ENCODE data around the gene NCAM1.
A peak's percentile ranks its signal among the peaks of the same experiment; 100 is the strongest.

Gene NCAM1

GRCh38 chr11:113111156-113111555 is 149.9 kb downstream of the NCAM1 start:
- Histone ChIP-seq H3K9me2 (replicated peaks; ENCODE audit: insufficient read depth, low read length) (no peaks in the 10 kb centered on the region), H3K9me3 (ENCODE audit: insufficient read depth, low read length) (no peaks in the 10 kb centered on the region), H3F3A (ENCODE audit: insufficient read depth) (no peaks in the 10 kb centered on the region), H3K9ac (ENCODE audit: low read length) (no peak overlapping the region), H3K36me3 (ENCODE audit: low read length) (no peaks in the 10 kb centered on the region), H3K27ac (ENCODE audit: low read depth, low read length) (no peak overlapping the region), H2AFZ (ENCODE audit: low read depth, low read length, severe bottlenecking) (no peak overlapping the region), H4K20me1 (ENCODE audit: low read depth, low read length) (no peaks in the 10 kb centered on the region), H3K27me3 (ENCODE audit: low read length) (no peaks in the 10 kb centered on the region), H3K79me2 (ENCODE audit: insufficient read depth, low read length) (no peaks in the 10 kb centered on the region), H3K4me3 (ENCODE audit: insufficient read depth, low read length, poor library complexity, severe bottlenecking) (no peak overlapping the region), H3K4me2 (ENCODE audit: low read depth, low read length, poor library complexity, severe bottlenecking) (no peak overlapping the region)
- no peak for TF ChIP-seq EZH2phosphoT487 (conservative IDR thresholded peaks at IDR 0.05; ENCODE audit: low read length)
- TF ChIP-seq, protein P1, sequence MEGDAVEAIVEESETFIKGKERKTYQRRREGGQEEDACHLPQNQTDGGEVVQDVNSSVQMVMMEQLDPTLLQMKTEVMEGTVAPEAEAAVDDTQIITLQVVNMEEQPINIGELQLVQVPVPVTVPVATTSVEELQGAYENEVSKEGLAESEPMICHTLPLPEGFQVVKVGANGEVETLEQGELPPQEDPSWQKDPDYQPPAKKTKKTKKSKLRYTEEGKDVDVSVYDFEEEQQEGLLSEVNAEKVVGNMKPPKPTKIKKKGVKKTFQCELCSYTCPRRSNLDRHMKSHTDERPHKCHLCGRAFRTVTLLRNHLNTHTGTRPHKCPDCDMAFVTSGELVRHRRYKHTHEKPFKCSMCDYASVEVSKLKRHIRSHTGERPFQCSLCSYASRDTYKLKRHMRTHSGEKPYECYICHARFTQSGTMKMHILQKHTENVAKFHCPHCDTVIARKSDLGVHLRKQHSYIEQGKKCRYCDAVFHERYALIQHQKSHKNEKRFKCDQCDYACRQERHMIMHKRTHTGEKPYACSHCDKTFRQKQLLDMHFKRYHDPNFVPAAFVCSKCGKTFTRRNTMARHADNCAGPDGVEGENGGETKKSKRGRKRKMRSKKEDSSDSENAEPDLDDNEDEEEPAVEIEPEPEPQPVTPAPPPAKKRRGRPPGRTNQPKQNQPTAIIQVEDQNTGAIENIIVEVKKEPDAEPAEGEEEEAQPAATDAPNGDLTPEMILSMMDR (IDR thresholded peaks at IDR 0.05; ENCODE audit: insufficient read depth, low read length, poor library complexity, severe bottlenecking) = no peak

GRCh38 chr11:113112307-113112706 is 151.1 kb downstream of the NCAM1 start:
- H3K9ac ChIP-seq (ENCODE audit: low read length) = no peak overlapping the region
- no peaks in the 10 kb centered on the region for H3F3A ChIP-seq (ENCODE audit: insufficient read depth)
- no peak overlapping the region for H3K4me3 ChIP-seq (ENCODE audit: insufficient read depth, low read length, poor library complexity, severe bottlenecking)
- no peaks in the 10 kb centered on the region for H3K36me3 ChIP-seq (ENCODE audit: low read length)
- H3K79me2 ChIP-seq (ENCODE audit: insufficient read depth, low read length) = no peaks in the 10 kb centered on the region
- no peaks in the 10 kb centered on the region for H3K9me2 ChIP-seq (replicated peaks; ENCODE audit: insufficient read depth, low read length)
- H4K20me1 ChIP-seq (ENCODE audit: low read depth, low read length) = no peaks in the 10 kb centered on the region
- H3K27me3 ChIP-seq (ENCODE audit: low read length) = no peaks in the 10 kb centered on the region
- H3K27ac ChIP-seq (ENCODE audit: low read depth, low read length) = no peak overlapping the region
- no peak overlapping the region for H2AFZ ChIP-seq (ENCODE audit: low read depth, low read length, severe bottlenecking)
- TF ChIP-seq EZH2phosphoT487 (conservative IDR thresholded peaks at IDR 0.05; ENCODE audit: low read length) = no peak
- TF ChIP-seq, protein P1 (IDR thresholded peaks at IDR 0.05; ENCODE audit: insufficient read depth, low read length, poor library complexity, severe bottlenecking) = no peak
- no peaks in the 10 kb centered on the region for H3K9me3 ChIP-seq (ENCODE audit: insufficient read depth, low read length)
- no peak overlapping the region for H3K4me2 ChIP-seq (ENCODE audit: low read depth, low read length, poor library complexity, severe bottlenecking)

- Histone ChIP-seq H3K36me3 (ENCODE audit: low read length) (no peaks in the 10 kb centered on the region), H3K9me2 (replicated peaks; ENCODE audit: insufficient read depth, low read length) (no peaks in the 10 kb centered on the region), H3K9ac (ENCODE audit: low read length) (no peak overlapping the region), H2AFZ (ENCODE audit: low read depth, low read length, severe bottlenecking) (no peak overlapping the region), H3K4me2 (ENCODE audit: low read depth, low read length, poor library complexity, severe bottlenecking) (no peak overlapping the region), H3K4me3 (ENCODE audit: insufficient read depth, low read length, poor library complexity, severe bottlenecking) (no peak overlapping the region), H3K27ac (ENCODE audit: low read depth, low read length) (no peak overlapping the region), H3K27me3 (ENCODE audit: low read length) (no peaks in the 10 kb centered on the region), H3K79me2 (ENCODE audit: insufficient read depth, low read length) (no peaks in the 10 kb centered on the region), H3F3A (ENCODE audit: insufficient read depth) (no peaks in the 10 kb centered on the region), H3K9me3 (ENCODE audit: insufficient read depth, low read length) (no peaks in the 10 kb centered on the region), H4K20me1 (ENCODE audit: low read depth, low read length) (no peaks in the 10 kb centered on the region)
- TF ChIP-seq EZH2phosphoT487 (conservative IDR thresholded peaks at IDR 0.05; ENCODE audit: low read length) = no peak
- TF ChIP-seq, protein P1 (IDR thresholded peaks at IDR 0.05; ENCODE audit: insufficient read depth, low read length, poor library complexity, severe bottlenecking) = peak; percentile 18
Measured at GRCh38 chr11:113113801-113114704, 152.8 kb downstream of the NCAM1 start.

Measured in SU-DHL-6 (cell line).